GM23338 (cell line): ENCODE data around the gene PPP1CA. TPM values are rescaled to one million over a fixed set of nuclear protein-coding genes. Genes with fewer than 3 reads are reported as not detected.

Experiments
- ATAC-seq: fragments of 200-7000 bp; cut with Tn5 transposase; 3 replicates; pipeline ENCODE4 v1.9.1; 2020
- DNase-seq: peaks from one replicate; pipeline ENCODE4 v3.0.0-alpha.2; 2015; ENCODE audit warnings: low spot score
- H2AFZ ChIP-seq: fragments of 200-600 bp; sonication (generic); 2 replicates; pipeline ENCODE4 v1.8.0; 2016; ENCODE audit warnings: antibody characterized with exemption, mild to moderate bottlenecking, moderate library complexity
- H3F3A ChIP-seq: fragments of 200-600 bp; sonication (generic); replicated peaks from 2 replicates; pipeline ENCODE4 v1.8.0; 2017; ENCODE audit warnings: antibody characterized with exemption, mixed run types, low read depth
- H3K27ac ChIP-seq: fragments of 200-600 bp; sonication (generic); 2 replicates; pipeline ENCODE4 v1.6.1; 2016; ENCODE audit warnings: low read depth
- H3K27me3 ChIP-seq: fragments of 200-600 bp; sonication (generic); 2 replicates; pipeline ENCODE4 v1.8.0; 2016; ENCODE audit warnings: mild to moderate bottlenecking, mixed run types, moderate library complexity; ENCODE audit not compliant: insufficient read depth
- H3K36me3 ChIP-seq: fragments of 200-600 bp; sonication (generic); 2 replicates; pipeline ENCODE4 v1.8.0; 2016; ENCODE audit warnings: mild to moderate bottlenecking; ENCODE audit not compliant: insufficient read depth
- H3K4me1 ChIP-seq: fragments of 200-600 bp; sonication (generic); 2 replicates; pipeline ENCODE4 v1.8.0; 2016; ENCODE audit warnings: mild to moderate bottlenecking, moderate library complexity; ENCODE audit not compliant: insufficient read depth
- H3K4me2 ChIP-seq: fragments of 200-600 bp; sonication (generic); 2 replicates; pipeline ENCODE4 v1.7.1; 2017; ENCODE audit warnings: mixed run types
- H3K4me3 ChIP-seq: fragments of 200-600 bp; sonication (generic); 2 replicates; pipeline ENCODE4 v1.6.1; 2016; ENCODE audit warnings: mixed run types
- H3K79me2 ChIP-seq: fragments of 200-600 bp; sonication (generic); replicated peaks from 2 replicates; pipeline ENCODE4 v1.8.0; 2017; ENCODE audit warnings: mild to moderate bottlenecking; ENCODE audit not compliant: insufficient read depth
- H3K9me2 ChIP-seq: fragments of 200-600 bp; sonication (generic); 2 replicates; pipeline ENCODE4 v1.8.0; 2017; ENCODE audit not compliant: insufficient read depth
- H4K20me1 ChIP-seq: fragments of 200-600 bp; sonication (generic); replicated peaks from 2 replicates; pipeline ENCODE4 v1.8.0; 2017; ENCODE audit warnings: mild to moderate bottlenecking; ENCODE audit not compliant: insufficient read depth
- H3K27ac Mint-ChIP-seq: 2 replicates; pipeline ENCODE4 v1.8.0; 2020; ENCODE audit warnings: inconsistent platforms, mild to moderate bottlenecking, moderate library complexity, mixed read lengths
- H3K27me3 Mint-ChIP-seq: 3 replicates; pipeline ENCODE4 v1.8.0; 2022; ENCODE audit warnings: low read depth, mild to moderate bottlenecking, moderate library complexity, mixed read lengths, inconsistent platforms; ENCODE audit not compliant: insufficient read depth, poor library complexity
- H3K36me3 Mint-ChIP-seq: 3 replicates; pipeline ENCODE4 v1.8.0; 2021; ENCODE audit warnings: low read depth, mild to moderate bottlenecking, inconsistent platforms, moderate library complexity, mixed read lengths
- H3K4me1 Mint-ChIP-seq: 3 replicates; pipeline ENCODE4 v1.8.0; 2020; ENCODE audit warnings: mild to moderate bottlenecking, inconsistent platforms, mixed read lengths
- H3K4me3 Mint-ChIP-seq: 3 replicates; pipeline ENCODE4 v1.8.0; 2021; ENCODE audit warnings: moderate library complexity, mild to moderate bottlenecking, inconsistent platforms, mixed read lengths
- H3K9me3 Mint-ChIP-seq: 3 replicates; pipeline ENCODE4 v1.8.0; 2020; ENCODE audit warnings: moderate library complexity, mild to moderate bottlenecking, inconsistent platforms, mixed read lengths
- CREB1 ChIP-seq: fragments of 250-450 bp; sonication (Bioruptor Pico); IDR thresholded peaks from 2 replicates; pipeline ENCODE4 v1.5.0; 2020; ENCODE audit warnings: low read depth, mild to moderate bottlenecking, moderate library complexity
- CTCF ChIP-seq, 2 experiments: fragments of 200-600 bp in 1 of 2; sonication (generic) in 1 of 2; conservative IDR thresholded peaks; 2 replicates each; pipeline versions ENCODE4 v1.5.1 to v1.6.1; 2016 to 2017; ENCODE audit warnings: antibody characterized with exemption in 2 of 2, low read depth in 2 of 2, mild to moderate bottlenecking in 2 of 2, moderate library complexity in 1 of 2
- EZH2 ChIP-seq: fragments of 200-600 bp; sonication (generic); IDR thresholded peaks from one replicate; pipeline ENCODE4 v1.8.0; 2017; ENCODE audit warnings: antibody characterized with exemption, mild to moderate bottlenecking, low read depth; ENCODE audit not compliant: unreplicated experiment
- EZH2phosphoT487 ChIP-seq: fragments of 200-600 bp; sonication (generic); IDR thresholded peaks from one replicate; pipeline ENCODE4 v1.8.1; 2018; ENCODE audit warnings: antibody characterized with exemption; ENCODE audit not compliant: unreplicated experiment
- JUNB ChIP-seq: IDR thresholded peaks from one replicate; pipeline ENCODE4 v1.6.1; 2016; ENCODE audit warnings: antibody characterized with exemption; ENCODE audit not compliant: unreplicated experiment
- NANOG ChIP-seq: IDR thresholded peaks from 2 replicates; pipeline ENCODE4 v1.6.1; 2016; ENCODE audit warnings: antibody characterized with exemption, borderline replicate concordance
- POLR2AphosphoS5 ChIP-seq: IDR thresholded peaks from 2 replicates; pipeline ENCODE4 v1.6.1; 2016; ENCODE audit warnings: antibody characterized with exemption, low read depth
- ZNF114 ChIP-seq: fragments of 250-450 bp; sonication (Bioruptor Pico); IDR thresholded peaks from 2 replicates; pipeline ENCODE4 v1.5.0; 2020; ENCODE audit warnings: mild to moderate bottlenecking, moderate library complexity
- ZNF331 ChIP-seq: fragments of 250-450 bp; sonication (Bioruptor Pico); IDR thresholded peaks from 2 replicates; pipeline ENCODE4 v1.5.0; 2020; ENCODE audit warnings: low read depth, mild to moderate bottlenecking, moderate library complexity
- polyA plus RNA-seq: library from polyadenylated mRNA; unstranded; fragments of >200 nt; fragmentation: Nextera tagmentation; extraction: Ambion mirVana; gene quantifications from 2 replicates; pipeline ENCODE4 v1.2.1, GENCODE V29; 2016
- total RNA-seq: library from RNA; depleted of rRNA; stranded (reverse); fragments of >200 nt; shearing (Covaris generic); gene quantifications from 2 replicates; pipeline ENCODE4 v1.2.3, GENCODE V29; 2014
- TF ChIP-seq, protein P1 (sequence below): IDR thresholded peaks from 2 replicates; pipeline ENCODE4 v1.6.1; 2016; ENCODE audit warnings: antibody characterized with exemption
- TF ChIP-seq, protein P2 (sequence below): IDR thresholded peaks from one replicate; pipeline ENCODE4 v1.6.1; 2018; ENCODE audit warnings: antibody characterized with exemption; ENCODE audit not compliant: unreplicated experiment

The PPP1CA gene
- total and polyA plus RNA-seq, 2 experiments from 2014 or later, result 217 to 237 TPM

DNA sequence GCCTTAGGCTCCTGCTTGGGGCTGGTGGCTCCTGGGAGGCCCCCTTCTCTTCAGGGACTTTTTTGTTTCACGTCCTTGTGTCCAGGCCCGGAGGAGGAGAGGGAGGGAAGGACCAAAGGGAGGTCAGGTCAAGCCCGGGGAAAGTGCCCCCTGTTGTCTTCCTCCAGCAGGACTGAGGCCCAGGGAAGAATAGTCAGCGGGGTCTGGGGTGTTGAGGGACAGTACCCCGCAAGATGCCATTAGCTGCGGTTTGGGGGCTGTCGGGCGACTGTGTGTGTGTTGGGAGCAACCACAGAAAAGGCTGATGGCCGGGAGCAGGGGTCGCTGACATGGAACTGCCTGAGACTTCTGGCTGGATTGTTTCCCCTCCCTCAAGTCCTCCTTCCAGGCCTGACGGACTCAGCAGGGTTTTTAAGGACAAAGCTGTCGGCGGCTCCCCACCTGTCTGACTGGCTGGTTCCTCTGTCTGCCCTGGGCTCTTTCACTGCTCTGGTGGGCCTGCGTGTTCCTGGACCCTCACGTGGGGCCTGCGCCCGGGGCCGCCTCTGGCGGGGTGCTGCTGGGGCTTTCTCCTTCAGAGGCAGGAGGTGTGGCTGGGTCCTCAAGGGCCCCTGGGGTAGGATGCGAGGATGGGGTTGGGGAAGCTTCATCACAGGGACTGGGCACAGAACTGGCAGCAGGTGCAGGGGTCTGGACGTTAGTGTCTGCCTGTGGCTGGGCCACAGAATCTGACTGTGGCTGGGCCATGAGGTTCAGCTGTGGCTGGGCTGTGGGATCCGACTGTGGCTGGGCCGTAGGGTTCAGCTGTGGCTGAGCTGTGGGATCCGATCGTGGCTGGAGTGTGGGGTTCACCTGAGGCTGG, 49.4 kb upstream of the PPP1CA start (continued):
- TF ChIP-seq, protein P1, sequence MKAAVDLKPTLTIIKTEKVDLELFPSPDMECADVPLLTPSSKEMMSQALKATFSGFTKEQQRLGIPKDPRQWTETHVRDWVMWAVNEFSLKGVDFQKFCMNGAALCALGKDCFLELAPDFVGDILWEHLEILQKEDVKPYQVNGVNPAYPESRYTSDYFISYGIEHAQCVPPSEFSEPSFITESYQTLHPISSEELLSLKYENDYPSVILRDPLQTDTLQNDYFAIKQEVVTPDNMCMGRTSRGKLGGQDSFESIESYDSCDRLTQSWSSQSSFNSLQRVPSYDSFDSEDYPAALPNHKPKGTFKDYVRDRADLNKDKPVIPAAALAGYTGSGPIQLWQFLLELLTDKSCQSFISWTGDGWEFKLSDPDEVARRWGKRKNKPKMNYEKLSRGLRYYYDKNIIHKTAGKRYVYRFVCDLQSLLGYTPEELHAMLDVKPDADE, result no peak
- no peak for TF ChIP-seq POLR2AphosphoS5
- TF ChIP-seq, protein P2, sequence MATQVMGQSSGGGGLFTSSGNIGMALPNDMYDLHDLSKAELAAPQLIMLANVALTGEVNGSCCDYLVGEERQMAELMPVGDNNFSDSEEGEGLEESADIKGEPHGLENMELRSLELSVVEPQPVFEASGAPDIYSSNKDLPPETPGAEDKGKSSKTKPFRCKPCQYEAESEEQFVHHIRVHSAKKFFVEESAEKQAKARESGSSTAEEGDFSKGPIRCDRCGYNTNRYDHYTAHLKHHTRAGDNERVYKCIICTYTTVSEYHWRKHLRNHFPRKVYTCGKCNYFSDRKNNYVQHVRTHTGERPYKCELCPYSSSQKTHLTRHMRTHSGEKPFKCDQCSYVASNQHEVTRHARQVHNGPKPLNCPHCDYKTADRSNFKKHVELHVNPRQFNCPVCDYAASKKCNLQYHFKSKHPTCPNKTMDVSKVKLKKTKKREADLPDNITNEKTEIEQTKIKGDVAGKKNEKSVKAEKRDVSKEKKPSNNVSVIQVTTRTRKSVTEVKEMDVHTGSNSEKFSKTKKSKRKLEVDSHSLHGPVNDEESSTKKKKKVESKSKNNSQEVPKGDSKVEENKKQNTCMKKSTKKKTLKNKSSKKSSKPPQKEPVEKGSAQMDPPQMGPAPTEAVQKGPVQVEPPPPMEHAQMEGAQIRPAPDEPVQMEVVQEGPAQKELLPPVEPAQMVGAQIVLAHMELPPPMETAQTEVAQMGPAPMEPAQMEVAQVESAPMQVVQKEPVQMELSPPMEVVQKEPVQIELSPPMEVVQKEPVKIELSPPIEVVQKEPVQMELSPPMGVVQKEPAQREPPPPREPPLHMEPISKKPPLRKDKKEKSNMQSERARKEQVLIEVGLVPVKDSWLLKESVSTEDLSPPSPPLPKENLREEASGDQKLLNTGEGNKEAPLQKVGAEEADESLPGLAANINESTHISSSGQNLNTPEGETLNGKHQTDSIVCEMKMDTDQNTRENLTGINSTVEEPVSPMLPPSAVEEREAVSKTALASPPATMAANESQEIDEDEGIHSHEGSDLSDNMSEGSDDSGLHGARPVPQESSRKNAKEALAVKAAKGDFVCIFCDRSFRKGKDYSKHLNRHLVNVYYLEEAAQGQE, result no peak
- no peak for TF ChIP-seq ZNF114 (CRISPR knock-in tag)
- TF ChIP-seq CTCF (conservative IDR thresholded peaks at IDR 0.05; ENCODE audit: low read depth in 2 of 2), result no peak
- TF ChIP-seq NANOG, result no peak
- TF ChIP-seq JUNB, result no peak
- TF ChIP-seq EZH2, result no peak
- no peak for TF ChIP-seq CREB1

GRCh38 chr11:67449116-67449844, 47.6 kb upstream of the PPP1CA start:
- Mint-ChIP-seq H3K4me1 (no peaks in the 10 kb centered on the region), H3K36me3 (no peaks in the 10 kb centered on the region), H3K27me3 (peaks cover 20% of the 10 kb centered on the region), H3K9me3 (no peaks in the 10 kb centered on the region), H3K27ac (no peak overlapping the region), H3K4me3 (no peak overlapping the region)
- H3K4me1 ChIP-seq, result 0 out of 2 replicates have a peak, but pooled peaks cover under 1% of the 10 kb centered on the region
- no peak overlapping the region for H3K27ac ChIP-seq
- no peaks in the 10 kb centered on the region for H3K9me2 ChIP-seq
- H3K4me2 ChIP-seq, result no peak overlapping the region
- no peaks in the 10 kb centered on the region for H4K20me1 ChIP-seq
- H3F3A ChIP-seq, result no peaks in the 10 kb centered on the region
- no peaks in the 10 kb centered on the region for H3K79me2 ChIP-seq
- no peak overlapping the region for H3K4me3 ChIP-seq
- H3K36me3 ChIP-seq, result no peaks in the 10 kb centered on the region
- no peak for ATAC-seq
- H2AFZ ChIP-seq, result no peak overlapping the region
- DNase-seq, result no peak
- no peaks in the 10 kb centered on the region for H3K27me3 ChIP-seq
- TF ChIP-seq, protein P1, result no peak
- TF ChIP-seq EZH2phosphoT487, result no peak
- no peak for TF ChIP-seq EZH2
- TF ChIP-seq POLR2AphosphoS5, result no peak
- TF ChIP-seq NANOG, result no peak
- TF ChIP-seq ZNF331, result no peak
- TF ChIP-seq, protein P2, result no peak
